GM18861 (cell line): ENCODE results near the gene VIPR2.

Source experiments
- ATAC-seq: cut with Tn5 transposase; IDR thresholded peaks from one replicate; pipeline ENCODE4 v1.9.1; 2021; ENCODE audit not compliant: unreplicated experiment

Gene VIPR2

GRCh38 chr7:159047536-159047935 is 97.1 kb downstream of the VIPR2 start:
- no peak for ATAC-seq

GRCh38 chr7:159046300-159046699 is 98.4 kb downstream of the VIPR2 start:
- no peak for ATAC-seq

GRCh38 chr7:159045839-159046238 is 98.8 kb downstream of the VIPR2 start:
- no peak for ATAC-seq

GRCh38 chr7:159042581-159043101 is 102.0 kb downstream of the VIPR2 start:
- no peak for ATAC-seq

GRCh38 chr7:159042103-159042502 is 102.6 kb downstream of the VIPR2 start:
- ATAC-seq: no peak

- no peak for ATAC-seq
Measured at GRCh38 chr7:159040912-159041711, 103.6 kb downstream of the VIPR2 start.

- ATAC-seq: no peak
Measured at GRCh38 chr7:159040146-159040545, 104.5 kb downstream of the VIPR2 start.

GRCh38 chr7:159039716-159040115 is 105.0 kb downstream of the VIPR2 start:
- no peak for ATAC-seq

GRCh38 chr7:159038066-159038465 is 106.6 kb downstream of the VIPR2 start:
- no peak for ATAC-seq

- no peak for ATAC-seq
Measured at GRCh38 chr7:159036916-159037605, 107.6 kb downstream of the VIPR2 start.

GRCh38 chr7:159035571-159036073 is 109.0 kb downstream of the VIPR2 start:
- ATAC-seq: no peak

- no peak for ATAC-seq
Measured at GRCh38 chr7:159034988-159035387, 109.7 kb downstream of the VIPR2 start.

GRCh38 chr7:159034394-159034793 is 110.3 kb downstream of the VIPR2 start:
- no peak for ATAC-seq

GRCh38 chr7:159033956-159034355 is 110.7 kb downstream of the VIPR2 start:
- ATAC-seq: no peak

GRCh38 chr7:159033473-159033825 is 111.2 kb downstream of the VIPR2 start:
- no peak for ATAC-seq

- no peak for ATAC-seq
Measured at GRCh38 chr7:159032753-159033472, 111.8 kb downstream of the VIPR2 start.

GRCh38 chr7:159032322-159032721 is 112.3 kb downstream of the VIPR2 start:
- no peak for ATAC-seq

GRCh38 chr7:159031750-159032149 is 112.9 kb downstream of the VIPR2 start:
- no peak for ATAC-seq

- no peak for ATAC-seq
Measured at GRCh38 chr7:159031135-159031701, 113.4 kb downstream of the VIPR2 start.

GRCh38 chr7:159030490-159031134 is 114.1 kb downstream of the VIPR2 start:
- ATAC-seq: no peak
